Tracheal epithelial cell (primary cell): ENCODE data around the gene SLIT3. TPM values are rescaled to one million over a fixed set of nuclear protein-coding genes. Genes with fewer than 3 reads are reported as not detected.

Experiments
- total RNA-seq: library from RNA; depleted of rRNA; stranded (reverse); fragments of >200 nt; gene quantifications from 2 replicates; pipeline ENCODE4 v1.2.1, GENCODE V29; 2014

Gene SLIT3
- 1.3 and 2.7 TPM in 2 replicates for total RNA-seq

DNA sequence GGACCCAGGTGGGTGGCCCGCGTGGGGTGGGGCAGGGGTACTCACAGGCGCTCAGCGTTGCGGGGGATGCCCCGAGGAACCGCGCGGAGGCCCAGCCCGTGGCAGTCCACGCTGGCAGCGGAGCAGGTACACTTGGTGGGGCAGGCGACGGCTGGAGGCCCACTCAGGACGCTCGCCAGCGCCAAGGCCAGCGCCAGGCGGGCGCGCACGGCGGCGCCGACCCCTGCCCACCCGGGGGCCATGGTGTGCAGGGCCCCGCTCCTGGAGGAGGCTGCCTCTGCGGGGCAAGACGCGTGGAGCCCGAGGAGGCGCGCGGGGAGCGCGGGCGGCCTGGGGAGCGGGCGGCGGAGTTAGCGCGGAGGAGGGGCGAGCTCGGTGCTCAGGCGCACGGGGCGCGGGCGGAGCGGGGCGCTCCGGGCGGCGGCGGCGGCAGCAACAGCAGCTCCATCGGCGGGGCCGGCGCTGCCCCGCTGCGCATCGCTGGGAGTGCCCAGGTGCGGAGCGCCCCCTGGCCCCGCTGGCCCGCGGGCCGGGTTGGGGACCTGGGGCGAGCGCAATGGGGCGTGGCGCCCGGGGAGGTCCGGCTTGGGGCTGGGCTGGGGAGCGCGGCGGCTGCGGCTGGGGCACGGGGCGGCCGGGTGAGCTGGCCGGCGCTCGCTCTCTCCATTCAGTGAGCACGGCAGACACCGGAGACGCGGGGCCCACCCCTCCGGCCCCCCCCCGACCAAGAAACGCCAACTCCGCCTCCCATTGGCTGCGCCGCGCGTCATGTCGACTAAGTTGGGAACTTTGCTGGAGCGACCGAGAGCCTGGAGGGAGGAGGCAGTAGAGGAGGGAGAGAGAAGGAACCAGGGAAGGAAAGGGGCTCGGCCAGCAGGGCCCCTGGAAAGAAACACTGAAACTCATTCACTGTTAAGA is at the start of gene SLIT3:
TSS of gene SLIT3 (minus strand) at position 672 of the 918 bp plus-strand sequence. CDS start at position 242, 430 bp downstream.

